NT2/D1 (cell line): Measurements from ENCODE around the gene PLSCR3.

Source experiments
- DNase-seq: peaks from one replicate; pipeline ENCODE4 v3.0.0-alpha.2; 2011; ENCODE audit warnings: low read depth, low spot score
- H3K27me3 ChIP-seq: 2 replicates; pipeline ENCODE4 v1.6.0; 2011; ENCODE audit warnings: mild to moderate bottlenecking; ENCODE audit not compliant: insufficient read length, insufficient read depth
- H3K36me3 ChIP-seq: 2 replicates; pipeline ENCODE4 v1.6.1; 2011; ENCODE audit warnings: mild to moderate bottlenecking, low read length, mixed read lengths; ENCODE audit not compliant: insufficient read depth, insufficient read length
- H3K4me1 ChIP-seq: 2 replicates; pipeline ENCODE4 v1.5.1; 2011; ENCODE audit not compliant: insufficient read depth, insufficient read length
- H3K4me3 ChIP-seq: 2 replicates; pipeline ENCODE4 v1.5.1; 2011; ENCODE audit warnings: low read depth; ENCODE audit not compliant: insufficient read length
- H3K9ac ChIP-seq: 2 replicates; pipeline ENCODE4 v1.6.0; 2011; ENCODE audit warnings: low read depth; ENCODE audit not compliant: insufficient read length
- H3K9me3 ChIP-seq: 2 replicates; pipeline ENCODE4 v1.5.1; 2011; ENCODE audit warnings: mild to moderate bottlenecking, low read length; ENCODE audit not compliant: insufficient read depth
- SUZ12 ChIP-seq: IDR thresholded peaks from 2 replicates; pipeline ENCODE4 v1.6.1; 2011; ENCODE audit not compliant: insufficient read length, insufficient read depth; ENCODE audit errors: extremely low read depth
- YY1 ChIP-seq: IDR thresholded peaks from 2 replicates; pipeline ENCODE4 v1.6.1; 2011; ENCODE audit not compliant: insufficient read length, insufficient read depth
- ZNF274 ChIP-seq: IDR thresholded peaks from 2 replicates; pipeline ENCODE4 v1.6.1; 2011; ENCODE audit warnings: mild to moderate bottlenecking, low read depth, low read length

Gene PLSCR3

DNA sequence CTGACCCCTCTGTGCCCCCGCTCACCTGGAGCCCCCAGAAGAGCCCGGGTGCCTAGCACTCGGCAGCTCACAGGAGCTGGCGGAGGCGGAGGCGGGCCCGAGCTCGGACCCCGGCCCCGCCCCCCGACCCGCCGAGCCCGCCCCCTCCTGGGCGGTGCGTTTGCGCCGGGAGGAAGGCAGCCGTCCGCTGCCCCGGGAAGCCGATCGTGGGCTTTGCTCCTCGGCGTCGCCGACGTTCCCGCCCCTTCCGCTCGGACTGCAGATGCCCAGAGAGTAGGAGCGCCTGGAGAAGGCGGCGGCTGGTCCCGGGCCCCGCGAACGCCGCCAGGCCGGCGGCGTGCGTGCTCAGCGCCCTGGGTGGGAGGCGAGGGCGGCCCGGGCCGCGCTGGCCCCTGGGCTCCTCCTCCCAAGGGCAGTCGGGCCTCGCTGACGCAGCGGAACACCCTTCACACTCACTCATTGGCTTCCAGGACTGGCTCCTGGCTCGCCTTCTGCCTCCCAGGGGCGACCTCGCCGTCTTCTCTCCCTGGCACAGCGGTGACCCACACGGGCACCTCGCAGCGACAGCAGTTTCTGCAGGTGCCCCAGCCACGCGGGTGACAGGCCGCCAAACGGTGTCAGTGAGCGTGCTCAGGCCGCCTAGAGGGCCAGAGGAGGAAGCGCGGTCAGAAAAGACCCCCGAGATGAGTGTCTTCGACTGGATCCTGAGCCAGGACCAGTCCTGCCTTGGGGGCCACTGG lies at the start of gene PLSCR3:
PLSCR3 (minus strand) TSS at position 74 of the 740 bp plus-strand sequence. CDS start 415 bp downstream, outside the sequence.
- H3K4me3 ChIP-seq, result peak within 1 kb of the TSS; percentile 58
- H3K27me3 ChIP-seq, result no peaks in the 10 kb centered on the region
- peak within 1 kb of the TSS; percentile 76 for H3K9ac ChIP-seq
- peaks cover 30% of the 10 kb centered on the region for H3K36me3 ChIP-seq
- H3K9me3 ChIP-seq, result no peaks in the 10 kb centered on the region
- TF ChIP-seq ZNF274 (no peak), YY1 (no peak), SUZ12 (no peak)
- DNase-seq, result peak; percentile 67
- H3K4me1 ChIP-seq, result peaks cover 9% of the 10 kb centered on the region

DNA sequence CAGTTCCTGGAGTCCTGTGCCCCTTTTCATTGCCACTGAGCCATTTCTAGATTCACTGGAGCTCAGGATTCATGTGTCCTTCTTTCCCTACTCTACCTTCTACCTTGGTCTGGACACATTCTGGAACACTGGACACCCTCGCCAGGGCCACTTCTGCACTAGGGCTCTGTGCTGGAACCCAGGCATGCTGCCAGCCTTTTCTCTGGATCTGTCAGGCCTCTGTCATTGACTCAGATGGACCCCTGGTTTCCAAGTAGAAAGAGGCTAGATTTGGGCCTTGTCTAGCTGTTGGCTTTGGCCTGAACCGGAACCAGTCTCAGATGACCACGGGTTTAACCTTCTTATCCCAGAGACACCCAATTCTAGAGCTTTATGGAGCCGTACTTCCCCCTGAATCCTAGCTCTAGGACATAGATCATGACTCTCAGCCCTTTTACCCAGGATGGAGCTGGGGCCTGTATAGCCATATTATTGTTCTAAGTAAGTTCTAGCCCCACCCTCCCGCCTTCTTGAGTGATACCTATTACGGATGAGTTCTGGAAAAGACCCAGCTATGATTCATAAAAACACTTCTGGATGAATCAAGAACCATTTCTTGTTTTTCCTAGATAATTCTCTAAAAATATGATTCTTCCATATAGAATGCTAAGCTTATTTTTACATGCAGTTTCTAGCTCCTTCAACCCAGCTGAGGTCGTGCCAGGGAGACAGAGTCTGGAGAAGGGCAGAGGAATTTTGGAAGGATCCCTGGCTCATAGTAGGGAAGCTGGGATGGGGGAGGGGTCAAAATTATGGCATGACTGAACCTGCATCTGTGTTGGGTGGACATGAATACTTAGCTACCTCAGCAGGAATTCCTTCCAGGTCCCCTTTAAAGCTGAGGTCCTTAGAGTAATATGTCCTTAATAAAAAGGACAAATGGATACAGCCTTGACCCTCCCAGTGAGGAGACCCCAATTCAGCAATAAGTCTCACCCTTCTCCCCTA lies 49.5 kb upstream of the PLSCR3 start:
- no peak for DNase-seq
- H3K9me3 ChIP-seq, result no peaks in the 10 kb centered on the region

DNA sequence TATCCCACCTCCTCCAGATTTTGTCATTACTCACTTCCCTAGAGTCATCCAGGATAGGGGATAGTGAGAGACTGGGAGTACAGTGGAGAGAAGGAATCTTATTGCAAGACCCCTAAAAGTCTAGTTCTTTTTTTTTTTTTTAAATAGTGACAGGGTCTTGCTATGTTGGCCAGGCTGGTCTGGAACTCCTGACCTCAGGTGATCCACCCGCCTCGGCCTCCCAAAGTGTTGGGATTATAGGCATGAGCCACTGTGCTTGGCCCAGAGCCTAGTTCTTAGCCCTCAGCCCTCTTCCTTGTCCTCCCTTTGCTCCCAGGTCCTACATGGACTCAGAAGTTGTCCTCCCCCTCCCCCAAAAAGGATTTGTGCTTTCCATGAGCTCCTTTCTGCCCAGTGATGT lies 47.8 kb upstream of the PLSCR3 start:
- Histone ChIP-seq H3K27me3 (peaks cover 54% of the 10 kb centered on the region), H3K9me3 (no peaks in the 10 kb centered on the region), H3K4me1 (peaks cover 11% of the 10 kb centered on the region), H3K4me3 (no peak overlapping the region), H3K9ac (no peak overlapping the region), H3K36me3 (no peaks in the 10 kb centered on the region)
- no peak for TF ChIP-seq YY1
- TF ChIP-seq ZNF274, result no peak
- TF ChIP-seq SUZ12, result no peak
- no peak for DNase-seq

More for the DNA sequence above, 49.5 kb upstream of the PLSCR3 start:
- H3K4me3 ChIP-seq, result no peak overlapping the region
- TF ChIP-seq YY1 (no peak), ZNF274 (no peak), SUZ12 (no peak)
- no peak overlapping the region for H3K9ac ChIP-seq
- H3K36me3 ChIP-seq, result no peaks in the 10 kb centered on the region
- H3K4me1 ChIP-seq, result peaks cover 4% of the 10 kb centered on the region
- peaks cover 39% of the 10 kb centered on the region for H3K27me3 ChIP-seq

DNA sequence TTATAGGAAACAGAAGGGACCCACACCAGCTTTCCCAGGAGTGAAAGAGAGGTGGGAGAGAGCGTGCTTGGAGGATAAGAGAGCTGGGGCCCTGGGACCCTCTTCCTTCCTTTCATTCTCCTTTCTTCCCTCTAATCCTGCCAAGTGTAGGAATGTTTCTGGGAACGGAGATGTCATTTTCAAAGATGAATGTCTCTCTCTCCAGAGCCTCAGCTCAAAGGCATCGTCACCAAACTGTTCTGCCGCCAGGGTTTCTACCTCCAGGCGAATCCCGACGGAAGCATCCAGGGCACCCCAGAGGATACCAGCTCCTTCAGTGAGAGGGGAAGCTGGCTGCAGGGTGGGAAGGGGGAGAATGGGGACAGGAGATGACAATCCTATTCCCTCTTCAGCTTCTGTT lies 46.9 kb upstream of the PLSCR3 start:
- no peak overlapping the region for H3K4me3 ChIP-seq
- no peak for TF ChIP-seq ZNF274
- TF ChIP-seq YY1, result no peak
- no peak for TF ChIP-seq SUZ12
- peak overlapping the region; percentile 93 for H3K9ac ChIP-seq
- no peaks in the 10 kb centered on the region for H3K9me3 ChIP-seq
- H3K27me3 ChIP-seq, result peaks cover 58% of the 10 kb centered on the region
- peaks cover 9% of the 10 kb centered on the region for H3K4me1 ChIP-seq
- no peak for DNase-seq
- H3K36me3 ChIP-seq, result no peaks in the 10 kb centered on the region

DNA sequence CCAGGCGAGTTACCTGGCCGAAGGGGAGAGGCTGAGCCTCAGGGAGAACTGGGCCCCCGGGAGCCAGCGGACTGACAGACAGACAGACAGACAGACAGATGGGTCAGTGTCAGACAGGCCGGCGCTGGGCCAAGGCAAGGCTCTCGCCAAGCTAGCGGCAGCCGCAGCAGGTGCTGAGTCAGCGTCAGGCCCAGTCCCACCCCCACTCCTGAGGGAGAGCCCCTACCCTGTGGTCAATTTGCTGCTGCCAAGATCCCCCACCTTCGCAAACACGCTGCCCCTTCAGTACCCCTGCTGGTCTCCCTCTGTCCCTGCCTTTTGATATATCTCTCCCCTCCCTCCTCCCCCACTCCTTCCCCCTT lies 46.5 kb upstream of the PLSCR3 start:
- no peak for DNase-seq
- Histone ChIP-seq H3K4me1 (peaks cover 9% of the 10 kb centered on the region), H3K9me3 (no peaks in the 10 kb centered on the region), H3K27me3 (peaks cover 60% of the 10 kb centered on the region), H3K4me3 (peak overlapping the region; percentile 81), H3K36me3 (no peaks in the 10 kb centered on the region), H3K9ac (peak overlapping the region; percentile 93)
- no peak for TF ChIP-seq SUZ12
- no peak for TF ChIP-seq YY1
- no peak for TF ChIP-seq ZNF274

DNA sequence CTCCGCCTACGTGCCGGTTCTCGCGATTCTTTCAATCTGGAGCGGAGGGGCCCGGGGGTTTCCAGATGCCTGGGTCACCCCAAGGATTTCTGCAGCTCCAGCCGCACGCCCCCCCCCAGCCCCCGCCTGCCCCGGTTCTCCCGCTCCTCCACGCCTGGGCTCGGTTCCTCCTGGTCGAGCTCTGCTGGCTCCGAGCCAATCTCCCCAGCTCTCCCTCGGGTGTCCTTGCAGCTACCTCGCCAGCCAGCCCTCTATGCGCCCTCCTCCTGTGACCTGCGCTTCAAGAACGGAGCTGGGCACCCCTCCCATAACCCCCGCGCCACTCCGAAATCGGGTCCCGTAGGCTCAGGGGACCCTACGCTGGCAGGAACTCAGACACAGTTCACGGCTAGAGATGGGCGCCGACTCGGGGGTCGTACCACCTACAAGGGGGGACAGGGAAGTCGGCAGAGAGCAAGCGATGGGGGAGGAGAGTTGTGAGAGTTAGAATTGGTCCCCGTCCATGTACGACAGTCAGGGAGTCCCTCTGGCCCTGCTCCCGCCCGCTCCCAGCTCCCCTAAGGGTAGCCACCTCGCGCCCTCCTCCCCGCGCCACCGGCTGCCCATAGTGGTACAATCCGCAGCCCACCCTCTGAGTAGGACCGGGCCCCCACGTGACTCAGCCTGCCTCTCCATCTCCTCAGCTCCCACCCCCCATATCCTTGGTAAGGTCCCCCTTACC lies 45.9 kb upstream of the PLSCR3 start:
- H3K4me1 ChIP-seq, result peaks cover 9% of the 10 kb centered on the region
- peak overlapping the region; percentile 81 for H3K4me3 ChIP-seq
- TF ChIP-seq YY1, result no peak
- no peak for DNase-seq
- peaks cover 60% of the 10 kb centered on the region for H3K27me3 ChIP-seq
- H3K9me3 ChIP-seq, result no peaks in the 10 kb centered on the region
- peak overlapping the region; percentile 93 for H3K9ac ChIP-seq
- H3K36me3 ChIP-seq, result no peaks in the 10 kb centered on the region
